ENCODE results near the gene AGR2.

The AGR2 gene

DNA sequence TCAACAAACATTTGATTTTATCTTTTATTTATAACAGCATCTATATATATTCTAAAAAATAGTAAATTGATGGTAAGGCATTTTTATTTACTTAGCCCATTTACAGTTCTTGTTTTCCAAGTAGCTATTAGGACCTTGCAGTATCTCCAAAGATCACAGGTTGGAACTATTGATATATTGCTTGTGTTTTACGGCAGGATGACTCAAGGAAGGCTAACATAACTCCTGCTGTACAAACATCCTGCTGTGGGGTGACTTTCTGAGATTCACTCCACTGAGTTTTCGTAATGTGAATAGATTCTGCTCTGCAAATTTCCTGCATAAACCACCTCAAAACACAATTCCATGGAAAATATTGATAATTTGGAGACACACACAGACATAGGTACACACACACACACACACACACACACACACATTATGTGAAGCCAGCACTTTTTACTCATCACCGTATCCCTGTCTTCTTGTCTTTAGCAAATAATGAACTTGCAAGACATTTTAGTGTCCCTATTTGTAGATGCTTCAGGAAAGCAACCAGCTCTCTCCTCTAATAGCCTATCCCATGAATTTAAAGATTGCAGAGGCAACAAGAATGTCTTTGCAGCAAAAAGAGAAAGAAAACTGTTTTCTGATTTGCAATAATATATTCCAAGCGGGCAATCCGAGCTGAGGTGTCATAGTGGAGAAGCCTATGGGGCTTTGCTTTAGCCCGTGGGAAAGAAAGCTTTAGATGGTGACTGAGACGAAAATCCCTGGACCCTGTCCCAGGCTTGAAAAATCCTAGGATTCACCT lies 722 bp downstream of the AGR2 start:
- H3K4me3 ChIP-seq (replicated peaks in 1 of 2; ENCODE audit: low read depth in 2 of 2, low read length in 2 of 2) = no peak overlapping the region
- DNase-seq (ENCODE audit: low read depth in 2 of 2) = peak in 1 of 2 donors; percentile 15
- TF ChIP-seq, protein P1, sequence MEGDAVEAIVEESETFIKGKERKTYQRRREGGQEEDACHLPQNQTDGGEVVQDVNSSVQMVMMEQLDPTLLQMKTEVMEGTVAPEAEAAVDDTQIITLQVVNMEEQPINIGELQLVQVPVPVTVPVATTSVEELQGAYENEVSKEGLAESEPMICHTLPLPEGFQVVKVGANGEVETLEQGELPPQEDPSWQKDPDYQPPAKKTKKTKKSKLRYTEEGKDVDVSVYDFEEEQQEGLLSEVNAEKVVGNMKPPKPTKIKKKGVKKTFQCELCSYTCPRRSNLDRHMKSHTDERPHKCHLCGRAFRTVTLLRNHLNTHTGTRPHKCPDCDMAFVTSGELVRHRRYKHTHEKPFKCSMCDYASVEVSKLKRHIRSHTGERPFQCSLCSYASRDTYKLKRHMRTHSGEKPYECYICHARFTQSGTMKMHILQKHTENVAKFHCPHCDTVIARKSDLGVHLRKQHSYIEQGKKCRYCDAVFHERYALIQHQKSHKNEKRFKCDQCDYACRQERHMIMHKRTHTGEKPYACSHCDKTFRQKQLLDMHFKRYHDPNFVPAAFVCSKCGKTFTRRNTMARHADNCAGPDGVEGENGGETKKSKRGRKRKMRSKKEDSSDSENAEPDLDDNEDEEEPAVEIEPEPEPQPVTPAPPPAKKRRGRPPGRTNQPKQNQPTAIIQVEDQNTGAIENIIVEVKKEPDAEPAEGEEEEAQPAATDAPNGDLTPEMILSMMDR (IDR thresholded peaks at IDR 0.05; ENCODE audit: low read depth, low read length) = no peak

DNA sequence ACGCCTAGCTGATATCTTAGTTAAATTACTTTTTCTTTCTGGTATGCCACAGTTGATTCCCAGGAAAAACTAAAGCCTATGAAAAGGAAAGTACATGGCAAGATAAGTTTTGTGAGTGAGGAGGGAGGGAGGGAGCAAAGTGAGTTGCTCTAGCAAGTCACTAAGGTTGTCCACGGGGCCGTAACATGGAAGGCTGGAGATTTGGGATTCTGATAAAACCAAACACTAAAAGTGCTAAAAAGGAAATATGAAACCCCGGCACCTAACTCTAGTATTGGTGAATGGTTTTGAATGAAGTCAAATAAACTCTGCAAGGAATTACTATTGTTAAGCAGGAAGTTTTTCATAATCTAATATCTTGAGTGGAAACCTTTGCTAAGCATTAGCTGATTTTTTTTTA lies 1.7 kb downstream of the AGR2 start:
- no peak for DNase-seq (ENCODE audit: low read depth in 2 of 2)
- H3K4me3 ChIP-seq (replicated peaks in 1 of 2; ENCODE audit: low read depth in 2 of 2, low read length in 2 of 2) = no peak overlapping the region
- TF ChIP-seq, protein P1 (IDR thresholded peaks at IDR 0.05; ENCODE audit: low read depth, low read length) = no peak

DNA sequence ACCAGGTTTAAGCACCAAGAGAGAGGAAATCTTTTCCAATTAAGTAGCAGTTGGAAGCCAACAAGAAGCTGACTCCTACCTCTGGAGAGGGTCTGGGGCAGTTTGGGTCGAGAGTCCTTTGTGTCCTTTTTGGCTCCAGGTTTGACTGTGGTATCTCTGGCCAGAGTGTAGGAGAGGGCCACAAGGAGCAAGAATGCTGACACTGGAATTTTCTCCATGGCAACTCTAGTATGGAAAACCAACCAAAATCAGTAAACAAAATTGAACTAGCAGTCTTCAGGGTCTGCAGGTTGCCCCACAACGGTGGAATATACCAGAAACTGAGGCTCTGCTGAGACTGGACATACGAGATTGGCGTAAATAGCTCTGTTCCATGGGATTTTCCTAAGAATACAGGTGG lies 3.2 kb downstream of the AGR2 start:
- TF ChIP-seq, protein P1 (IDR thresholded peaks at IDR 0.05; ENCODE audit: low read depth, low read length) = no peak
- no peak for DNase-seq (ENCODE audit: low read depth in 2 of 2)
- H3K4me3 ChIP-seq (replicated peaks in 1 of 2; ENCODE audit: low read depth in 2 of 2, low read length in 2 of 2) = no peak overlapping the region

DNA sequence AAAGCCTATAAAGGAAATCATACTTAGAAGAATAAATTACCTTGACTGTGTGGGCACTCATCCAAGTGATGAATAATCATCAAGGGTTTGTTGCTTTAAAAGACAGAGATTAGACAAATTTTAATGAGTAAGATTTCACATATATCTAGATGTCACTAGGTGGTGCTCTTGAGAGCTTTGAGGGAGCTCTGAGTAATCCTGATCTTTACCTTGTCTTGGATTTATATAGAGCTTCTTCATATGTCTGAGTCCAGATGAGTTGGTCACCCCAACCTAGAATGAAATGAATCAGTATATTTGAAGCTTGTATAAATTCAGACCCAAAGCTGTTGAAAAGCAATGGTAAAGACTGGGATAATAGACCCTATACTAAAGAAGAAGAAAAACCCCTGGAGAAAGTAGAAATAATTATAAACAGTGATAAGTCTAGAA lies 3.7 kb downstream of the AGR2 start:
- no peak overlapping the region for H3K4me3 ChIP-seq (replicated peaks in 1 of 2; ENCODE audit: low read depth in 2 of 2, low read length in 2 of 2)
- DNase-seq (ENCODE audit: low read depth in 2 of 2) = peak; percentile 66 to 83
- TF ChIP-seq, protein P1 (IDR thresholded peaks at IDR 0.05; ENCODE audit: low read depth, low read length) = peak; percentile 52

DNA sequence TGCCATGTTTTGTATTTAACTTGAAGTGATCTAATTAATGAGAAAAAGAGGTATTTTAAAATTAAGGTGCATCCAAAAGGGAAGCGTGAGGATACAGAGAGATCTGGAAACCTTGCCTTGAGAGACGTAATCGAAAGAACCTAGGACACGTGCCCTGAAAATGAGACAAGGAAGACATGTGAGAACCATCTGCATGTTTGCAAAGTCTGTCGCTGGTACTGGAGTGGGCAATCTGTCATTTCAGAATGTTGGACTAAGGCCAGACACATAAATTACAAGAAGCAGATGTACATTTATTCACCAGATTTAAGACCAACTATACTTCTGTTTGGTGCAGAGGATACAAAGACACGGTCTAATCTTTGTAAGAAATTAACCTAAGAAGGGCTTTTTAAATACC lies 9.2 kb downstream of the AGR2 start:
- no peak for DNase-seq (ENCODE audit: low read depth in 2 of 2)
- H3K4me3 ChIP-seq (replicated peaks in 1 of 2; ENCODE audit: low read depth in 2 of 2, low read length in 2 of 2) = no peak overlapping the region
- TF ChIP-seq, protein P1 (IDR thresholded peaks at IDR 0.05; ENCODE audit: low read depth, low read length) = no peak

DNA sequence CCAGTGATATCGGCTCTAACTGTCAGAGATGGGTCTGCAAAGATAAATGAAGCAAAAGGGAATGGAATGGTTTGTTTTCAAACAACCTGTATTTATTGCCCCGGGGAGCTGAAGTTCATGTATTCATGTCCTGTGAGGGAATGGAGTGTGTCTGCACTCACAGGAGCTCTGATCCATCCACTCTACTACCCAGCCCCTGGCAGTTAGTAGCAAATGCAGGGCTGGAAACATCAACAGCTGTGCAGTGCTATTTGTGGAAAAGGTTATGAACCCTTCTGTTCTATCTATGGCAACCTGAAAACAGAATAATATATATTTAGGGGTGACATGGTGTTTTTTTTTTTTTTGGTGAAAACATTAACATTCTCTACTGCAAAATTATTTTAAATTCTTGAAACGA lies 9.8 kb downstream of the AGR2 start:
- TF ChIP-seq, protein P1 (IDR thresholded peaks at IDR 0.05; ENCODE audit: low read depth, low read length) = no peak
- DNase-seq (ENCODE audit: low read depth in 2 of 2) = no peak
- no peak overlapping the region for H3K4me3 ChIP-seq (replicated peaks in 1 of 2; ENCODE audit: low read depth in 2 of 2, low read length in 2 of 2)

Measured in cardiac fibroblast (primary cell).